Spleen (tissue), 7 donors: Measurements from ENCODE around the gene TRIOBP.

Experiments used
- CTCF ChIP-seq, 11 experiments: fragments of 200-600 bp in 7 of 11; fragments of 450-650 bp in 4 of 11; sonication (generic) in 4 of 11; IDR thresholded peaks in 8 of 11; conservative IDR thresholded peaks in 3 of 11; 1 replicate in 7 of 11; 2 replicates in 4 of 11; pipeline versions ENCODE4 v1.4.0 to v1.8.0; 2016 to 2021; ENCODE audit warnings: antibody characterized with exemption in 11 of 11, inconsistent platforms in 4 of 11, mild to moderate bottlenecking in 1 of 11
- POLR2A ChIP-seq, 3 donors: fragments of 450-650 bp; IDR thresholded peaks; one replicate each; pipeline ENCODE4 v1.5.1; 2017; ENCODE audit warnings: antibody characterized with exemption in 3 of 3, mild to moderate bottlenecking in 1 of 3
- POLR2AphosphoS5 ChIP-seq, 3 donors: sonication (generic); formaldehyde crosslinking; IDR thresholded peaks; one replicate each; pipeline ENCODE4 v1.5.1; 2017; ENCODE audit warnings: antibody characterized with exemption in 3 of 3
- donor health status: DM: no; HTN: no; CAD: no; lungs with moderate emphysema.
- donor health status: DM: no; HTN: no; CAD: no.
- donor health status: DM: no; HTN: no; CAD: no.

GRCh38 chr22:37824674-37825641, 128.1 kb downstream of the TRIOBP start:
- no peak for TF ChIP-seq CTCF (IDR thresholded peaks at IDR 0.05 in 8 of 11, conservative IDR thresholded peaks at IDR 0.05 in 3 of 11)
- TF ChIP-seq POLR2AphosphoS5 (IDR thresholded peaks at IDR 0.05) = peak in 1 of 3 donors; percentile 13
- TF ChIP-seq POLR2A (IDR thresholded peaks at IDR 0.05) = no peak
